Neural cell (in vitro differentiated cells): Measurements from ENCODE around the gene BMPR1A.

Experiments
- EZH2 ChIP-seq: fragments of 200-600, 300-800 bp; shearing (Covaris generic), sonication (generic); IDR thresholded peaks from 2 replicates; pipeline ENCODE4 v1.6.1; 2014; ENCODE audit warnings: antibody characterized with exemption, low read length, borderline replicate concordance, mild to moderate bottlenecking; ENCODE audit not compliant: insufficient read depth, poor library complexity, severe bottlenecking
- SMC3 ChIP-seq: fragments of 450-650 bp; conservative IDR thresholded peaks from 2 replicates; pipeline ENCODE4 v1.6.1; 2014; ENCODE audit warnings: antibody characterized with exemption, mild to moderate bottlenecking, moderate library complexity; ENCODE audit not compliant: poor library complexity

GRCh38 chr10:86709396-86710185 is 46.8 kb upstream of the BMPR1A start:
- no peak for TF ChIP-seq EZH2
- no peak for TF ChIP-seq SMC3
